Measurements from ENCODE around the gene NAPB. TPM values are rescaled to one million over a fixed set of nuclear protein-coding genes. Genes with fewer than 3 reads are reported as not detected.

NAPB gene
- total and polyA plus RNA-seq, 10 of the 15 experiments (the other 5 are each of a cell fraction or from before 2014, with no cell fraction given), result 2.1 to 15.9 (median 7.2) TPM

- no peak for TF ChIP-seq SKIL (IDR thresholded peaks at IDR 0.05; ENCODE audit: low read depth, poor library complexity, severe bottlenecking)
- TF ChIP-seq, protein P1, sequence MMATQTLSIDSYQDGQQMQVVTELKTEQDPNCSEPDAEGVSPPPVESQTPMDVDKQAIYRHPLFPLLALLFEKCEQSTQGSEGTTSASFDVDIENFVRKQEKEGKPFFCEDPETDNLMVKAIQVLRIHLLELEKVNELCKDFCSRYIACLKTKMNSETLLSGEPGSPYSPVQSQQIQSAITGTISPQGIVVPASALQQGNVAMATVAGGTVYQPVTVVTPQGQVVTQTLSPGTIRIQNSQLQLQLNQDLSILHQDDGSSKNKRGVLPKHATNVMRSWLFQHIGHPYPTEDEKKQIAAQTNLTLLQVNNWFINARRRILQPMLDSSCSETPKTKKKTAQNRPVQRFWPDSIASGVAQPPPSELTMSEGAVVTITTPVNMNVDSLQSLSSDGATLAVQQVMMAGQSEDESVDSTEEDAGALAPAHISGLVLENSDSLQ (IDR thresholded peaks at IDR 0.05), result no peak
- TF ChIP-seq GATAD2B (conservative IDR thresholded peaks at IDR 0.05; ENCODE audit: low read depth), result no peak
- no peak for TF ChIP-seq TCF12 (IDR thresholded peaks at IDR 0.05; ENCODE audit: low read depth, low read length)
- no peak for TF ChIP-seq JUNB (IDR thresholded peaks at IDR 0.05)
- no peak for TF ChIP-seq ZNF207 (IDR thresholded peaks at IDR 0.05; ENCODE audit: borderline replicate concordance)
Measured at GRCh38 chr20:23370274-23370673, 51.0 kb downstream of the NAPB start (continued).

- no peak for TF ChIP-seq IKZF2 (IDR thresholded peaks at IDR 0.05)
- TF ChIP-seq POLR2A (IDR thresholded peaks at IDR 0.05; ENCODE audit: low read depth, low read length), result peak; percentile 64
- TF ChIP-seq SMAD5 (IDR thresholded peaks at IDR 0.05; ENCODE audit: low read depth), result no peak
- no peak for TF ChIP-seq ZBED1 (IDR thresholded peaks at IDR 0.05; ENCODE audit: borderline replicate concordance)
- Histone ChIP-seq H3K4me3 (no peak overlapping the region), H3K27ac (ENCODE audit: control insufficient read depth, insufficient read depth) (no peak overlapping the region), H3K9me3 (replicated peaks; ENCODE audit: control insufficient read depth, insufficient read depth, low read length) (no peaks in the 10 kb centered on the region), H3K4me1 (ENCODE audit: control insufficient read depth, insufficient read depth, low read length) (peaks cover 16% of the 10 kb centered on the region), H3K27me3 (replicated peaks in 1 of 2; ENCODE audit: control insufficient read depth in 2 of 2, insufficient read depth in 2 of 2, low read length in 1 of 2) (no peaks in the 10 kb centered on the region), H3K9ac (ENCODE audit: control insufficient read depth, insufficient read depth, low read length) (no peak overlapping the region), H3K36me3 (ENCODE audit: control insufficient read depth in 2 of 2, insufficient read depth in 2 of 2, low read length in 1 of 2) (peaks cover 15 to 31% of the 10 kb centered on the region in 2 experiments), H3K4me2 (ENCODE audit: control insufficient read depth, insufficient read depth) (no peak overlapping the region), H3K79me2 (ENCODE audit: control insufficient read depth, insufficient read depth, low read length) (peaks cover 33% of the 10 kb centered on the region), H2AFZ (ENCODE audit: control insufficient read depth, low read depth, low read length) (no peak overlapping the region), H4K20me1 (ENCODE audit: control insufficient read depth, insufficient read depth) (no peaks in the 10 kb centered on the region)
- ATAC-seq (no peak), DNase-seq (ENCODE audit: low read depth, low spot score) (no peak), FAIRE-seq (no peak)
- ChIA-PET RAD21 (ENCODE audit: unreplicated experiment) (no interaction called here), CTCF (no interaction called here), POLR2A (interaction anchor here (0.6 kb wide), 1 partner anchor 14 kb away, joined by 3 read pairs; no protein-coding TSS in a partner anchor), SMC1A (ENCODE audit: uncharacterized antibody, unreplicated experiment) (interaction anchor here (0.9 to 1.4 kb wide), 2 partner anchors 37 to 50 kb away, joined by 3 to 4 read pairs; no protein-coding TSS in a partner anchor)
- WGBS (ENCODE audit: insufficient coverage, insufficient replicate concordance, low lambda C conversion rate, missing lambda C conversion rate), result 95% methylated on average over 14 of the region's 14 CpGs
- intact Hi-C loops (cut with micrococcal nuclease; ENCODE audit: unreplicated experiment), result no loop called here
- BruUV-seq (replicated peaks), result no TSS peak
- in situ Hi-C loops (cut with MboI), result loop anchor here (25.0 kb wide), 2 partner anchors 1693 to 1893 kb away; partner anchors contain the start of gene ACSS1
Measured at GRCh38 chr20:23369072-23369823, 52.0 kb downstream of the NAPB start.

All from GM12878 (cell line).